ENCODE results near the gene AFF2. TPM values are rescaled to one million over a fixed set of nuclear protein-coding genes. Genes with fewer than 3 reads are reported as not detected.

AFF2 gene
- total RNA-seq, 4 donors from 2014 or later, result 0.43 to 7.9 (median 4.3) TPM

DNA sequence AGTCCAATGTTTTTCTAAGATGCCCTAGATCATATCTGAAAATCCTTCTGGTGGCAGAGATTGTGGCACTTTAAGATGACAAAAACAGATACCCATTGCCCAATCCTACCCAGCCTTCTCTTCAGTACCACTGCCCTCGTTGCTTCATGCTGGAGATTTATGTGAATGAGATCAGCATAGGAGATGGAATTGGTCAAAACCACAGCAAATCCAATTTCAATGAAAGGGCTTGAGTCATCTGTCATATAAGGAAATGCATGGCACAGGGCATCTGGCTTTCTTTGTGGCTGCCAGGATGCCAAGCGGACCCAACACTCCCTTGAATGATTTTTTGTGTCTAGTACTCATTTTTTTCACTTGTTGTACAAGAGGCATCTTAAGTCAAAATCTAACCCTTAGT, 16.8 kb downstream of the AFF2 start:
- intact Hi-C loops (cut with DNase I; ENCODE audit: low total_unique reads), result no loop called here
- Histone ChIP-seq H3K4me3 (no peak overlapping the region), H3K27ac (no peak overlapping the region), H3K4me1 (no peaks in the 10 kb centered on the region), H3K27me3 (peaks cover 0 to 3% of the 10 kb centered on the region in 2 donors), H3K9me3 (no peaks in the 10 kb centered on the region), H3K36me3 (no peaks in the 10 kb centered on the region)
- TF ChIP-seq POLR2A (IDR thresholded peaks at IDR 0.05), result no peak
- TF ChIP-seq, protein P1, sequence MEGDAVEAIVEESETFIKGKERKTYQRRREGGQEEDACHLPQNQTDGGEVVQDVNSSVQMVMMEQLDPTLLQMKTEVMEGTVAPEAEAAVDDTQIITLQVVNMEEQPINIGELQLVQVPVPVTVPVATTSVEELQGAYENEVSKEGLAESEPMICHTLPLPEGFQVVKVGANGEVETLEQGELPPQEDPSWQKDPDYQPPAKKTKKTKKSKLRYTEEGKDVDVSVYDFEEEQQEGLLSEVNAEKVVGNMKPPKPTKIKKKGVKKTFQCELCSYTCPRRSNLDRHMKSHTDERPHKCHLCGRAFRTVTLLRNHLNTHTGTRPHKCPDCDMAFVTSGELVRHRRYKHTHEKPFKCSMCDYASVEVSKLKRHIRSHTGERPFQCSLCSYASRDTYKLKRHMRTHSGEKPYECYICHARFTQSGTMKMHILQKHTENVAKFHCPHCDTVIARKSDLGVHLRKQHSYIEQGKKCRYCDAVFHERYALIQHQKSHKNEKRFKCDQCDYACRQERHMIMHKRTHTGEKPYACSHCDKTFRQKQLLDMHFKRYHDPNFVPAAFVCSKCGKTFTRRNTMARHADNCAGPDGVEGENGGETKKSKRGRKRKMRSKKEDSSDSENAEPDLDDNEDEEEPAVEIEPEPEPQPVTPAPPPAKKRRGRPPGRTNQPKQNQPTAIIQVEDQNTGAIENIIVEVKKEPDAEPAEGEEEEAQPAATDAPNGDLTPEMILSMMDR (IDR thresholded peaks at IDR 0.05), result no peak
- no peak for DNase-seq

DNA sequence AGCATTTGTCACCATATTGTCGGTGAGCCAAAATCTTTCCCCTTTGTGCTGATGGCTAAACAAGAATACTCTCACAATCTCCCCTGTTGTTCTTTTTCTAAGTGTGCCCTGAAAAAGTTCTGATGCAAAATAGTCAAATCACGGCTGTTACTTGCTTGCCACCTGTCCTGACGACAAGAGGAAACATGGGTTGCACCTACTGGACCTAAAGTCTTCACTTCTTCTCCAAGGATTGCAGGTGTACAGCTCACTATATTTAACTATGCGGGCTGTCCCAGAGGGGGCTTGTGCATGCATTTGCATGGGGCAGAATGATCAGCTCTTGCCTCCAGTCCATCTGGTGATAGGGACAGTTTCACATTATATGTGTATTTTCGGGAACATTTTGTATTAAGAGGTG, 21.6 kb downstream of the AFF2 start:
- H3K27me3 ChIP-seq, result peaks cover 0 to 2% of the 10 kb centered on the region in 2 donors
- intact Hi-C loops (cut with DNase I; ENCODE audit: low total_unique reads), result no loop called here
- H3K27ac ChIP-seq, result no peak overlapping the region
- DNase-seq, result no peak
- no peak overlapping the region for H3K4me3 ChIP-seq
- no peak for TF ChIP-seq POLR2A (IDR thresholded peaks at IDR 0.05)
- H3K36me3 ChIP-seq, result no peaks in the 10 kb centered on the region
- no peaks in the 10 kb centered on the region for H3K4me1 ChIP-seq
- no peaks in the 10 kb centered on the region for H3K9me3 ChIP-seq

DNA sequence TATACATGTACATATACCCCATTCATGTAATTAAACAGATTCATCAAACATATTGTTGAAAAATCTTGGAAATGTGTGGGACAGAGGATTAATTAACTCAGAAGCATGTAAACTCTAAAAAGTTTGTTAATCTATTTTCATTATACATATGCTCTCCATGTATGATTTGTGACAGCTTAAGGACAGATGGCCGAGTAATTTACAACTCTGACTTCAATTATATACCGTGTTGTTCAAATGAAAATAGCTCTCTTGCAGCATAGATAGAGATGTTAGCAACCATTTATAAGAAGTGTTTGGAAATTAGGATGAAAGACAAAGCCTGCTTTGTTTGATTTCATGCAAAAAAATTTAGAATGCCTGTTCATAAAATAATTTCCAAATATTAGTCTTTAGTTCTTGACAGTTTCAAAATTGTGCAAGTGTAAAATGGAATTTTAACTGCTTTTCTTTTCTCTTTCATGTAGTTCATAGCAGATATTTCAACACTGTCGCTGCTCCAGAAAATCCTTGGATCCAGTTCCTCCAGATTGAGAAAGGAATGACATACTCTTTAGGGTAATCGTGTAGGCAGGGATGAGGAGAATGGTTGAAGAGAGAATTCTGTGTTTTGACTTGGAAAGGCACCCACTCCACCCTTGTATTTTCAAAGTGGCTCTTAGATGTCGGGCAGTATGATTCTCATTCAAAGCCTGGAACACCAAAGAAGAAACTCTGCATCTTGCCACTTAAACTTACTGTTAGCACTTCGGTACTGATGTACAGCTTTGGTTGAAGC, 23.1 kb downstream of the AFF2 start:
- no peaks in the 10 kb centered on the region for H3K36me3 ChIP-seq
- no peaks in the 10 kb centered on the region for H3K9me3 ChIP-seq
- DNase-seq, result no peak
- no peaks in the 10 kb centered on the region for H3K4me1 ChIP-seq
- no peak for TF ChIP-seq POLR2A (IDR thresholded peaks at IDR 0.05)
- TF ChIP-seq, protein P1 (IDR thresholded peaks at IDR 0.05), result no peak
- H3K27ac ChIP-seq, result no peak overlapping the region
- intact Hi-C loops (cut with DNase I; ENCODE audit: low total_unique reads), result no loop called here
- H3K27me3 ChIP-seq, result no peaks in the 10 kb centered on the region
- H3K4me3 ChIP-seq, result no peak overlapping the region

DNA sequence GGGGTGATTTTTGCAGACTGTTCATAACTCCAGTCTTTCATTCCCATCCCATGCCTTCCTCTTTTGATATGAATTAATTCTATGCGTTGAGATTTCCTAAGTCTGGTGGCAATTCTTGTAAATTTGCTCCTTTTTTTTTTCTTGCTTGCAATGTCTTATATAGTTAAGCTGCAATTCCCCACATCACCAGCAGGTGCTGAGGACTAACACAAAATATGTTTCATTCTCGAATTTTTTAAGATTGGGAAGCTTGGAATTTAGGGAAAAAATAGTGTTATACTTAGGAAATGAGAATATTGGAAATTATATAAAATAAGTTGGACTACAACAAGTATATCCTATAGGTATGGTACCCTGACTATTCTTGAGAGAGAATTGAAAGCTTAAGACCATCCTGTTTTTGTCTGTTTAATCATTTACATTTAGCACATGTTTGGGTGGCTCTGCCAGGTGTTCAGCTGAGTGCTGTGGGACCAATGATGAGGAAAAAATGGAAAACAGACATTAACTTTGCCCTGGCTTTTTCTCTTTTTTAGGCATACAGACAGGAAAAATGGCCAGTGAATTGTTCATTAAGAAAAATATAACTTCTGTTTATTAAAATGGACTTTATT, 30.2 kb downstream of the AFF2 start:
- TF ChIP-seq, protein P1 (IDR thresholded peaks at IDR 0.05), result peak in 1 of 4 experiments; percentile 27
- TF ChIP-seq POLR2A (IDR thresholded peaks at IDR 0.05), result no peak
- intact Hi-C loops (cut with DNase I; ENCODE audit: low total_unique reads), result no loop called here
- Histone ChIP-seq H3K4me1 (no peaks in the 10 kb centered on the region), H3K36me3 (no peaks in the 10 kb centered on the region), H3K27me3 (no peaks in the 10 kb centered on the region), H3K9me3 (no peaks in the 10 kb centered on the region), H3K27ac (no peak overlapping the region), H3K4me3 (no peak overlapping the region)
- DNase-seq, result no peak

DNA sequence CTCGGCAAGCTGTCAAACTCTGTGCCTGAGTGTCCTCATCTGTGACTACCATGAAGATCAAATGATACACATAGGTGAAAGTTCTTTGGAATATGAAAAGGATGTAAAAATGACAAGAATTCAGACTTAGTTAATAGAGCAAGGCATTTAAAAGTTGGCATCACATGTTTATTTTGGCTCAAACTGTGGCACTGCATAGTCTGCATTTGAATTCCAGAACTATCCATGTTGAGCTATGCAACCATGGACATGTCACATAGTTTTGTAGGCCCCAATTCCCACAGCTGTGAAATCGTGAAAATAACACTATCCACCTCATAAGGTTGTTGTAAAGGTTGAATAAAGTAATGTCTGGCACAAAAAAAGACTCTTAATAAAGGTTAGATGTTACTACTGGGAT, 33.9 kb downstream of the AFF2 start:
- H3K36me3 ChIP-seq, result no peaks in the 10 kb centered on the region
- H3K4me3 ChIP-seq, result no peak overlapping the region
- no peak for DNase-seq
- no peaks in the 10 kb centered on the region for H3K27me3 ChIP-seq
- no peaks in the 10 kb centered on the region for H3K4me1 ChIP-seq
- TF ChIP-seq, protein P1 (IDR thresholded peaks at IDR 0.05), result no peak
- no peak for TF ChIP-seq POLR2A (IDR thresholded peaks at IDR 0.05)
- no peaks in the 10 kb centered on the region for H3K9me3 ChIP-seq
- no peak overlapping the region for H3K27ac ChIP-seq
- intact Hi-C loops (cut with DNase I; ENCODE audit: low total_unique reads), result no loop called here

Measured in uterus (tissue), 4 donors.